GM21360 (cell line): ENCODE results near the gene PRRT2.

ENCODE experiments used
- ATAC-seq: cut with Tn5 transposase; IDR thresholded peaks from one replicate; pipeline ENCODE4 v1.9.1; 2021; ENCODE audit warnings: mild to moderate bottlenecking, moderate library complexity; ENCODE audit not compliant: unreplicated experiment

The PRRT2 gene

GRCh38 chr16:29860218-29860617 is 48.2 kb downstream of the PRRT2 start:
- ATAC-seq, result no peak

- no peak for ATAC-seq
Measured at GRCh38 chr16:29862383-29862883, 50.4 kb downstream of the PRRT2 start.

- ATAC-seq, result peak; percentile 91
Measured at GRCh38 chr16:29862884-29863668, 51.1 kb downstream of the PRRT2 start, which contains the start of gene CDIPT. Gene CDIPT, minus strand, starts transcription at chr16:29863226. Its CDS starts 369 bp downstream, at chr16:29862857.

GRCh38 chr16:29863669-29863984 is 51.6 kb downstream of the PRRT2 start:
- no peak for ATAC-seq

- ATAC-seq, result no peak
Measured at GRCh38 chr16:29864205-29864604, 52.2 kb downstream of the PRRT2 start.
